ENCODE data around the gene ZNF556.

The ZNF556 gene

DNA sequence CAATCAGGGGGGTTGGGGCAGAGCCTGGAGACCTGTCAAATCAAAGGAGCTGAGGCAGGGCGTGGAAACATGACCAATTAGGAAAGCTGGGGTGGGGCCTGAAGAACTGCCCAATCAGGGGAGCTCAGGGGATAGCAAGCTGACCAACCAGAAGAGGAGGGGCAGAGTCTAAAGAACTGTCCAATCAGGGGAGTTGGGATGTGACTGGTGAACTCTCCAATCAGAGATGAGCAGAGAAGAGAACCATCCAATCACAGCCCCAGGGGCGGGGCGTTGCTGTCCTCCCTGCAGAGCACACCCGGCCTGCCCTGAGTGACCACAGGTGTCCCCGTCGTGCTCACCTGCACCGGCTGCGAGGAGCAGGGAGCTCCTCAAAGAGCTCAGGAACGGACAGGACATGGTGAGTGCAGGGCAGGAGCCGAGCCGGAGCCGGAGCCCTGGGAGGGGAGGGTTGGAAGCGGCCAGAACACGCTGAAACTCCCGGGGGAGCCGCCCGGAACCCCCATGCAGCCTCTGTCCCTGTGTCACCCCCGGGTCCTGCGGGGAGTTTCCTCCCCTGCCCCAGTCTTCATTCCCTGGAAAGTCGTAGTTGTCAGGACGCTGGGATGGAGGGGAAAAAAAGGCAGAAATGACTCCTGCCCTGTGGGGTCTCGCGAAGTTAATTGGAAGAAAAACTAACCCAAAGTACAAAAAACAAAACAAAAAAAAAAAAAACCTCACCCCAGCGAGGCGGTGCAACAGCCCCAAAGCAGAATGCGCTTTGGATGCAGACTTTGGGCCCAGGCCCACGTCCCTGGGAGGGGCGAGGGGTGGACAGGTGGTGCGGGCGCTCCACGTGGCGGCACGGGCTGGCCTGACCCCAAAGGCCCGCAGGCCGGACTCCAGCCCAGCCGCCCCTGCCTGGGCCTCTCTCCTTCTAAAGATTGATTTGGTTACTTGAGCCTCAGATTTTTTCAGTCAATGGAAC, at the start of gene ZNF556:
Gene ZNF556 (plus strand): TSS at position 311 of the 967 bp plus-strand sequence. CDS start 87 bp downstream, at position 398.
- peak; percentile 69 for DNase-seq

DNA sequence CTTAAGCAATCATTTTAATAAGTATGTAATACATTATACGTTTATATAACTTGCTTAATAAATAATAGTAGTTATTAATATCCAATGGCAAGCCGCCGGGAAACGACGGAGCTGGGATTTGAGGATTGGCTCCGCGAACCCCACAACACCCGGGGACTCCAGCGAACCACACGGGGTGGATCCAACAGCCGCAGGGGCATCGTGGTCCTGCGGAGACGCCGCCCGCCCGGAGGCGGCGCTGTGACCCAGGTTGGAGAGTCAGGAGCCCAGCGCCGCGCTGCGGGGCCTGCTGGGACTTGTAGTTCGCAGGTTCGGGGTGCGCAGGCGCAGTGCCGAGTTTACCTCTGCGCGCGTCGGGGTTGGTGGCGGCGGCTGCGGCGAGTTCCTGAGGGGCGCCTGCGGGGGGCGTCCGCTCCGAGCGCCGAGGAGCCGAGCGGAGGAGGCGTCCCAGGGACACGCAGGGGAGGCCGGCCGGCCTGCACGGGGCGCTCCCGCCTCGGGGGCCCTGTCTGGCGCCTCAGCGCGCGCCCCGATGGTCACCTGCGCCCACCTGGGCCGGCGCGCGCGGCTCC, 47.5 kb upstream of the ZNF556 start, which contains the start of gene ZNF554:
Gene ZNF554 (plus strand): TSS at position 329 of the 572 bp plus-strand sequence. CDS start 204 bp downstream, at position 533.
- DNase-seq, result peak; percentile 99

DNA sequence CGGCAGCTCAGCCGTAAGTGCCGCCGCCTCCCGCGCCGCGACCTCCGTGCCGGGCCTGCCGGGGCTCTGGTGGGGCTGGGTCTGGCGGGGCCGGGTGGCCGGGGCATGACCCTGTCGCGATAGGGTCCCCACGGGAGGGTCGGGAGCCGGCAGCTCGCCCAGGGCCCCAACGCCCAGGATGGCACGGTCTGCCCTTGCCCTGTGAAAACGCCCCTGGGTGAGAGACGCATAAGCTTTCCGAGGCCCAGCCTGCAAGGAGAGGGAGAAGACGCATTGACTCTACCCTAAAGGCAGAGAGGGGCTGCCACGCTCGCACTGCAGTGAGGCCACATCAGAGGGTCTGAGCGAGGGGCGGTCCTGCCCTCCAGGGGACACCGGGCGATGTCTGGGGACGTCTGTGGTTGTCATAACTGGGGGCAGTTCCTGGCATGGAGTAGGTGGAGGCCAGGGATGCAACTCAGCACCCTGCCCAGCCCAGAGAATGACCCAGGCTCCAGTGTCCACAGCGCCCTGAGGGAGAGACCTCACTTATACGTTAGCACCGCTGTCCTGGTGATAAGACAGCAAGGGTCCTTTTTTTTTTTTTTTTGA, 46.9 kb upstream of the ZNF556 start:
- DNase-seq, result no peak

DNA sequence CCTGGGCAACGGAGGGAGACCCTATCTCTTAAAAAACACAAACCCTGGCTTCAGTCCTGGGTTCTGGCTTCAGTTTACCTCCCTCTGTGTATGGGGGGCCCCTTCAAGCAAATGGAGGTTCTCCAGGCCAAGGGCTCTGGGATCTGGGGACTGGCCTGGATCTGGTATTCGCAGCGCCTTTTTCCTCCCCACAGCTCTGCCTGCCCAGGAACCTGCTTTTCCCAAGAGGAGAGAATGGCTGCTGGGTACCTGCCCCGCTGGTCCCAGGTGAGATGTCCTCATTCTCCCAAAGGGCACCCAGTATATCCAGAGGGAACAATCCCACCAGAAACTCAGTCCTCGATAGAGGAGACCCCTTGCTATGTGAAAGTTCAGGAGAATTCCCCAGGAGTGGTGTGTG, 44.3 kb upstream of the ZNF556 start:
- DNase-seq, result no peak

DNA sequence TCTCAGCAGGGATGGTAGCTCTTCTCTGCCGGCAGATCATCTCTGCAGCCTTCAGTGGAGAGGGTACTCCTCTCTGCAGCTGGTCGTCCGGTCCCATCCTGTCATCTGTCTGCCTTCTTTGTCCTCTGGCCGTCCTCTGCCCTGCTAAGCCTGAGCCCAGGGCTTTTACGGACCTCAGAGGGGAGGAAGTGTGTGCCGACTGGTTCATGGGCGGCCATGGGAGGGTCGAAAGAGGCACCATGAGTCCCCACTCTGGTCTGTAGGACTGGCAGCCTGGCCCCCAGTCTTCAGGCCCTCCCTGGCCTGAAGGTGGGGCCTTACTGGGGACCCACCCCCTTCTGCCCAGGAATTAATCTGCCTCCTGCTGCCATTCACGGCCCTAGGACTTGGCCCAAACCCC, 43.5 kb upstream of the ZNF556 start:
- no peak for DNase-seq

DNA sequence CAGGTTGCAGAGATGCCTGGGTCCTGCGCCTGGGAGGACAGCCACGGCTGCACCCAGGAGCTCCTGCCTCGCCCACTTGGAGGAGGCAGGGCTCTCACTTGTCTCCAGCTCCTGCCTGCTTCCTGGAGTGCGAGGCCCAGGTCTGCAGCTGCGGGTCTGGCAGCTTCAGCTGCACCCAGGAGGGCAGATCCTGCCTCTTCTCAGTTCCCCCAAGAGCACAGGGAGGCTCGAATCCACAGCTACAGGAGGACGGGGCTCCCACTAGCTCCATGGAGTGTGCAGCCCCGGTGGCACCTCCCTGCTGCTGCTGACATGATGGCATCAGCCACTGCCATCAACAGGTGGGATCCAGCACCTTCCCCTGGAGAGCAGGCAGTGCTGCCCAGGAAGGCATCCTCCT, 43.0 kb upstream of the ZNF556 start:
- no peak for DNase-seq

DNA sequence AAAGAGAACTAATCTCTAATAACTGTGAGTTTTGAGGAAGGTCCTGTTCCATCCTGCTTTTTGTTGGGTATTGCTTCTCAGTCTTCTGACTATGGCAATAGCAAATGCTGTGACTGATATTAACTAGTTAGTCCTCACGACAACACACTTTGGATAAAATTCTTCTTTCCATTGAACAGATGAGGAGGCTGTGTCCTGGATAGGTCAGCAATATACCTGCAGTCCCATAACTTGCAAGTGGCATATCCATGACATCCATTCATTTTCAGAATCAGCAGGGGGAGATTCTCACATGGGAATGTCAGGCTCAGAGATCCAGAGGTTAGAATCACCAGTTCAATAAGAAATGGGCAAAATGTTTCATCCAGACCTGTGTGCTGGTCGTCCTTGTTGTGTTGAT, 40.1 kb upstream of the ZNF556 start:
- no peak for DNase-seq

DNA sequence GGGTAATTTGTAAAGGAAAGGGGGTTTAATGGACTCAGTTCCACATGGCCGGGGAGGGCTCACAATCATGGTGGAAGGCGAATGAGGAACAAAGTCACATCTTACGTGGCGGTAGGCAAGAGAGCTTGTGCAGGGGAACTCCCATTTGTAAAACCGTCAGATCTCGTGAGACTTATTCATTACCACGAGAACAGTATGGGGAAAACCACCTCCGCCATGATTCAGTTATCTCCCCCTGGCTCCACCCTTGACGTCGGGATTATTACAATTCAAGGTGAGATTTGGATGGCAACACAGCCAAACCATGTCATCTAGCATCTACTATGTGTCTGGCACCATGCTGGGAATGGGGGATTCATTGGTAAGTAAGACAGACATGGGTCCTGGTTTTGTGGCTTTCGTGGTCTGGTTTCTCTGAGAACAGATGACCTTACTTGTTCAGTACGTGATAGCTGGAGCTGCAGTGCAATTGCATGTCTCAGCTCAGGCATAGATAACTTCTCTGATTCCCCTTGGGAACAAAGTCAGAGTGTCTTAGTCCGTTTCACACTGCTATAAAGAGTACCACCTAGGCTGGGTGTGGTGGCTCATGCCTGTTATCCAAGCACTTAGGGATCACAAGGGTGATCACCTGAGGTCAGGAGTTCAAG, 39.2 kb upstream of the ZNF556 start:
- no peak for DNase-seq

DNA sequence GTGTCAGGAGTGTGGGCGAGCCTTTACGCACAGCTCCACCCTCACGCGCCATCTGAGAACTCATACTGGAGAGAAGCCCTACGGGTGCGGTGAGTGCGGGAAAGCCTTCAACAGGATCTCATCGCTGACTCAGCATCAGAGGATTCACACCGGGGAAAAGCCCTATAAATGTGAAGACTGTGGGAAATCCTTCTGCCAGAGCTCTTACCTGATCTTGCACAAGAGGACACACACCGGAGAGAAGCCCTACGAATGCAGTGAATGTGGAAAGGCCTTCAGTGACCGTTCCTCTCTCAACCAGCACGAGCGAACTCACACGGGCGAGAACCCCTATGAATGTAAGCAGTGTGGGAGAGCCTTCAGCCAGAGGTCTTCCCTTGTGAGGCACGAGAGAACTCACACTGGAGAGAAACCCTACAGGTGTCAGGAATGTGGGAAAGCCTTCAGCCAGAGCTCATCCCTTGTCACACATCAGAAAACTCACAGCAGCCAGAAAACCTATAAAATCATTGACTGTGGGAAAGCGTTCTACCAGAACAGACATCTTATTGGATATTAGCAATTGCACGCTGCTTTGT, 32.8 kb upstream of the ZNF556 start:
- DNase-seq, result no peak

DNA sequence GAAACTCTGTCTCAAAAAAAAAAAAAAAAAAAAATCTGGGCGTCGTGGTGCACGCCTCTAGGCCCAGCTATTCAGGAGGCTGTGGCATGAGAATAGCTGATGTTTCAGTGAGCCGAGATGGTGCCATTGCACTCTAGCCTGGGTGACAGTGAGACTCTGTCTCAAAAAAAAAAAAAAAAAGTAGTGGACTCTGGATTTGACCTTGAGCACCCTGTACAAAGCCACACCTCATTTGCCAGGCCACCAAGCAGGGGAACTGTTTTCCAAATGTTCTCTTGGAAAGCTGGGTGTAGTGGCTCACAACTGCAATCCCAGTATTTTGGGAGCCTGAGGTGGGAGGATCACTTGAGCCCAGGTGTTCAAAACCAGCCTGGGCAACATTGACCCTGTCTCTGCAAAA, 29.7 kb upstream of the ZNF556 start:
- DNase-seq, result no peak

DNA sequence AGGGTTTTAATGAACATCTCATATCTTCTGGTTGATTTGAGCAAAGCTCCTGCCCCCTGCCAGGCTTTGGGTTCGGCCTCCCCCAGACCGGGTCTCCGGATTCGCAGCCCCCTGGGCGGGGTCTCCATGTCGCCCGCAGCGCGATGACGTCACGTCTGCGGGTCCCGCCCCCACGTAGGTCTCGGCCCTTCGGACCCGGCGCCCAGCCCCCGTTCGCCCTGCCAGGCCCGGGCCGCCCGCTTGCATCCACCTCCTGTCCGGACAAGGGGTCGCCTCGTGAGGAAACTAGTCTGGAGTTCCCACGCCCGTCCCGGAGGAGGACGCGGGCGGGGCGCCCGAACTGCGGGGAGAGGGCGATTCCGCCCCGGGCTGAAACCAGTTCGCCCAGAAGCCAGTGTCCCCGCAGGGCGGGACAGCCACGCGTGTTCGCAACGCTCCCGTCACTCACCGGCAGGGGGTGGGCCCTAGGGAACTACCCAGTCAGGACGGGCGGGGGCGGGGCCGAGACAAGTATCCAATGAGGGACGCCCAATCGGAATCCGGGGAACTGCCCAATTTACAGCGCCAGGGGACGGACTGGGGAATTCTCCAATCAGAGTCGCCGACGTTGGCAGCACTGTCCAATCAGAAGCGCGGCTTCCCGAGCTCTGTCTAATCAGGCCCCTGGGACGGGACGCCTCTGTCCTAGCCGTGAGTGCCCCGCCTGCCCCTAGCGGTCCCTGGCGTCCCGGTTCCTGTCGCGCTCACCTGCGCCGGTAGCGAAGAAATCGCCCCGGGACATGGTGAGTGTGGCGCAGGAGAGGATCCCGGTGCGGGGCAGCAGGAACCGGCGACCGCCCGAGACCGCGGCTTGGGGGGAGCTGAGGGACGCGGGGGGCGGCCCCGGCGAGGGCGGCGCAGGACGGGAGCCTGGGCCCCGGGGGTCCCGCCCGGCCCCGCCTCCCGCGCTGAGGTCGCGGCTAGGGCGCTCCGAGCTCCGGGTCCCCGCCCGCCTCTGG, 26.0 kb upstream of the ZNF556 start, which contains the start of gene ZNF555:
Gene ZNF555 (plus strand): TSS at position 682 of the 998 bp plus-strand sequence. CDS start 98 bp downstream, at position 780.
- DNase-seq, result peak; percentile 94

DNA sequence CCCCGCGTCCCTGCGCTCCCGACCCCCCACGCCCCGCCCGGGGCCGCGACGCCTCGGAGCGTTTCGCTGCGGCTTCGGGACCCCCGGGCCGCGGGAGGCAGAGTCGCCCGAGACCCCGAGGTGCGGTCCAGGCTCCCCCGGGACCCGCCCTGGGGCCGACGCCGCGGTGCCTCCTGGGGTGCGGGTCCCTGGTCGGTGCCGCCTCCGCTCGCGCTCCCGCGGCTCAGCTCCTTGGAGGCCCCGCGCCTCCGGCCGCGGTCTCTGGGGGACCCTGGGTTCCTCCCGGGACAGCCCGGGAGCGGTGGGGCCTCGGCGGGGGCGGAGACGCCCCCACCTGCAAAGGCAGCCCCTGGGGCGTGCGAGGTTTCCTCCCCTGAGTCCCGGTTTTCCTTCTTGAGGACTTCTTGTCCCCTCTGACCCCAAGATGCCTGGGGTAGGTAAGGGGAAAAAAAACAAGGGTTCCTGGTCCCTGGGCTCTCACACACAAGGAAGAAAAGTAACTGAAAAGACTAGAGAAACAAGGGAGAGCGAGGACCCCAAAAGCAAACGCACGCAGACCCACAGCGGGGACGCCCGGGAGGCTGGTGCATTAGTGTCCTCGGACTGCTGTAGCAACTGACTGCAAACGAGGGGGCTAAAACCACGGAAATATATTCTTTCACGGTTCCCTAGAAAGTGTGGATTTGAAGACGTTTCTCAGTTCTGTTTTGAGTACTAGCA, 25.1 kb upstream of the ZNF556 start:
- no peak for DNase-seq

DNA sequence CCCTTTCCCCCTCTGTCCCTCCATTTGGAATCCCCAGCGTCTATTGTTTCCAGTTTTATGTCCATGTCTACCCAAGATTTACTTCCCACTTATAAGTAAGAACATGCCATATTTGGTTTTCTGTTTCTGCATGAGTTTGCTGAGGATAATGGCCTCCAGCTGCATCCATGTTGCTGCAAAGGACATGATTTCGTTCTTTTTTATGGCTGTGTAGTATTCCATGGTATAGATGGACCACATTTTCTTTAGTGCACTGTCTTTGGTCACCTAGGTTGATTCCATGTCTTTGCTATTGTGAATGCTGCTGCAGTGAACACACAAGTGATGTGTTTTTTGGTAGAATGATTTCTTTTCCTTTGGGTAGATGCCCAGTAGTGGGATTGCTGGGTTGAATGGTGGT, 22.0 kb upstream of the ZNF556 start:
- DNase-seq, result no peak

DNA sequence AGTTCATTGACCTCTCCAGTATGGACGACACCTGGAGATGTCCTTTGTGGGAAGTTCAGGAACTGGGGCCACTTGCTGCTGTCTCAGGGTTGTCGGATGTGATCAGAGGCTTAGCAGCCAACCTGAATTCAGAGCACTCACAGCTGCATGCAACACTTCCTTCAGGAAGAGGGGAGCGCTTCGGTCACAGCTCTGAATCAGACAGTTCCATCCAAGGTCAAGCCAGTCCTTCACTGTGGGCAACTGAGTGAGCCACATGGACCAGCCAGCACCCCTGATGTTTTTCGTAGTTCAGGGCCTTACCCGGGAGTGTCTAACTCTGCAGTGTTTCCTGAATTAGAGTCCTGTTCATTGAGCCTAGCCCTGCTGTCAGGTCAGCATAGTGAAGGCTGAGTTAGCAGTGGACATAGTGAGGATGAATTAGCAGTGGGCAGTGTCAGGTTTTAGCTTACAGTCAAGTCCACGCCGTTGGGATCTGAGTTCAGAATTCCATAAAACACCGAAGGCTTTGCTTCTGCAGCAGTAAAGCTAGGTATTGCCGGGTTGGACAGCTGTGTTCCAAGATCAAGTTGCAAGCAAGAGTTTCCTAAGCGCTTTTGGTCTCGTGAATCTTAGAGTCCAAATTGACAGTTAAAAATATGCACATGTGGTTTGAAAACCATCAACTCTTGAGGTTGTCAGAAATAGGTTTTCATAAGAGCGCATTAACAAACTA, 20.8 kb upstream of the ZNF556 start:
- DNase-seq, result no peak

DNA sequence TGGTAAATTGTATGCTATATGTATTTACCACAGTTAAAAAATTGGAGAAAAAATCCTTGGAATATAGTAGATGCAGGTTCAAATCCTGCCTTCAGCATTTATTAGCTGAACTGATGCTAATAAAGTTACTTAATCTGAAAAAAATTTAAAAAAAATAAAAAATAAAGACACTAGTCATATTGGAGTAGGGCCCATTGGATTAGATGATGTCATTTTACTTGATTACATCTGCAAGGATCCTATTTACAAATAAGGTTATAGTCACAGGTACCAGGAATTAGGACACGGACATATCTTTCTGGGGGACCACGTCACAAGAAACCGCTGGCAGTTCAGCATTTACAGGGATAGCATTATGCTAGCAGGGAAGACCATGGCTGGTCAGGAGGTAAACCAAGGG, 19.6 kb upstream of the ZNF556 start:
- no peak for DNase-seq

DNA sequence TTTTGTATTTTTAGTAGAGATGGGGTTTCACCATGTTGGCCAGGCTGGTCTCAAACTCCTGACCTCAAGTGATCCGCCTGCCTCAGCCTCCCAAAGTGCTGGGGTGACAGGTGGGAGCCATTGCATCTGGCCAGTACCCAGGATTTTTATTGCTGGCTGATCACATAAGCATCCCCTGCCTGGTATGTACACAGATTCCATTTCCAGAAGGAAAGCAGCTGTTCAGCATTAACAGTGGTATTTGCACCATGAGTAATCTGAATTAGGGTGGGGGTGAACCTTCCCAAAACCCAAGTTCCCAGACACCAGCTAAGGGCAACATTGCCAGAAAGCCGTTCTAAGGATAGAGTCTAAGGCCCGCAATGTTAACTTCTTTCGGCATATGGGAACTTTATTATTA, 18.5 kb upstream of the ZNF556 start:
- no peak for DNase-seq

DNA sequence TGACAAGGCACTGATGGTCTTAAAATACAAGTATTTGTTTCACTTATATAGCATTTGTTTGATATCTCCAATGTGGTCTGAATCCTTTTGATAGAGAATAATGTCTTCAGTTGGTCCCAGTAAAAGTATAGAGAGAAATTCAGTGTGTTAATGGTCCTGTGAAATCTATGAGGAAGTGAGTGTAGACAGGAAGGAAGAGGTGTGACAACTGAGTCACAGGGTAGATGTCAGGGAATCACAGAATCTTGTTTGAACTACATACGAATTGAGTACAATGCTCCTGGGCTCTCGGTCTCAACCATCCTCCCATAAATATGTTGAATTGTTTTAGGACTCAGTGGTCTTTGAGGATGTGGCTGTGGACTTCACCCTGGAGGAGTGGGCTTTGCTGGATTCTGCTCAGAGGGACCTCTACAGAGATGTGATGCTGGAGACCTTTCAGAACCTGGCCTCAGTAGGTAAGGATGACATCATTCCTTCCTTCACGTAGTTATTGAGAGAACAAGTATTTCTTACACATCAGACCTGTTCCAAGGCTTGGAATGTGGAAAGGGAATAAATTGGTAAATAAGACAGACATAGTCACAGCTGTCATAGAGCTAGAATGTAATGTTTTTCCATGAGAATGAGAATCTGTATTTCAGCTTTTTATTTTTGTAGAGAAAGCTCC, 16.7 kb upstream of the ZNF556 start:
- no peak for DNase-seq

DNA sequence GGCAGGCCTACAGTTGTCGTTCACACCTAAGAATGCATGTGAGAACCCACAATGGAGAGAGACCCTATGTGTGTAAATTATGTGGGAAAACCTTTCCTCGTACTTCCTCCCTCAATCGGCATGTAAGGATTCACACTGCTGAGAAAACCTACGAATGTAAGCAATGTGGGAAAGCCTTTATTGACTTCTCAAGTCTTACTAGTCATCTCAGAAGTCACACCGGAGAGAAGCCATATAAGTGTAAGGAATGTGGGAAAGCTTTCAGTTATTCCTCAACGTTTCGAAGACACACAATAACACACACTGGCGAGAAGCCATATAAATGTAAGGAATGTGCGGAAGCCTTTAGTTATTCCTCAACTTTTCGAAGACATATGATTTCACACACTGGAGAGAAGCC, 14.5 kb upstream of the ZNF556 start:
- DNase-seq, result no peak

DNA sequence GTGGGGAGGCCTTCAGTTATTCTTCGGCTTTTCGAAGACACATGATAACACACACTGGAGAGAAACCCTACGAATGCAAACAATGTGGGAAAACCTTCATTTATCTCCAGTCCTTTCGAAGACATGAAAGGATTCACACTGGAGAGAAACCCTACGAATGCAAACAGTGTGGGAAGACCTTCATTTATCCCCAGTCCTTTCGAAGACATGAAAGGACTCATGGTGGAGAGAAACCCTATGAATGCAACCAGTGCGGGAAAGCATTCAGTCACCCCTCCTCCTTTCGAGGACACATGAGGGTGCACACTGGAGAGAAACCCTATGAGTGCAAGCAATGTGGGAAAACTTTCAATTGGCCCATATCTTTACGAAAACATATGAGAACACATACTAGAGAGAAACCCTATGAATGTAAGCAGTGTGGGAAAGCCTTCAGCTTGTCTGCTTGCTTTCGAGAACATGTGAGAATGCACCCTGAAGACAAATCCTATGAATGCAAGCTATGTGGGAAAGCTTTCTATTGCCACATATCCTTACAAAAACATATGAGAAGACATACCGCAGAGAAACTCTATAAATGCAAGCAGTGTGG, 14.0 kb upstream of the ZNF556 start:
- DNase-seq, result no peak
